Measurements from ENCODE around the gene TM7SF2.

DNA sequence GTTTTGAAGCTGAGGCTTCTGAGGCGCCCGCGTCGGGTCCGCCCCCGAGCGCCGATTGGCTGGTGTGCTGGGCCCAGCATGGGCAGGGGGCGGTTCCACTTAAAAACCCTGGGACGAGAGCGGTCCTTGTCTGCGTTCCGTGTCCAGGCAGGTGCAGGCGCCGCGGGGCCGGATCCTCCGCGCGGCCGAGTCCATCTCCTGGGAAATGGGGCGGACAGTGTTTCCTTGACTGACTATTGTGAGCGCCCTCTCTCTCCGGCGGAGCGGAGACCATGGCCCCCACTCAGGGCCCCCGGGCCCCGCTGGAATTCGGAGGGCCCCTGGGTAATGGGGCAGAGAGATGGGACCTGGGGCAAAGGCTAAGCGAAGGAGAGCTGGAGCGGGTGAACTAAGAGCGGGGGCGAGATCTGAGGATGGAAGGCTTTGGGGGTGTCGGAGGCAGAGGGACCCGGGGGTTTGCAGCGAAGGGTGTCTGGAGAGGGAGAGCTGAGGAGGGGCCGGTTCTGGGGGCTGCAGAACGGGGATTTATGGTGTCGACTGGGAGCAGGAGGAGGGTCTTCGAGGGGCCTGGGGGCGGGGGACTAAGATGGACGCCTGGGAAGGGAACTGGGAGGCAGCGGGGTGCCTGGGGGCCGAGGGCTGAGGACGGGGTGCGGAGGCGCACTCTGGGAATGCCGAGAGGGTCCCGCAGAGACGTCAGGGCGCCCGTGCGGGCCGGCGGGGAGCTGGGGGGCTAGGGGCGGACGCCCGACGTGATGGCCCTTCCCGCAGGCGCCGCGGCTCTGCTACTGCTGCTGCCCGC, at the start of gene TM7SF2:
- TF ChIP-seq, protein P1, sequence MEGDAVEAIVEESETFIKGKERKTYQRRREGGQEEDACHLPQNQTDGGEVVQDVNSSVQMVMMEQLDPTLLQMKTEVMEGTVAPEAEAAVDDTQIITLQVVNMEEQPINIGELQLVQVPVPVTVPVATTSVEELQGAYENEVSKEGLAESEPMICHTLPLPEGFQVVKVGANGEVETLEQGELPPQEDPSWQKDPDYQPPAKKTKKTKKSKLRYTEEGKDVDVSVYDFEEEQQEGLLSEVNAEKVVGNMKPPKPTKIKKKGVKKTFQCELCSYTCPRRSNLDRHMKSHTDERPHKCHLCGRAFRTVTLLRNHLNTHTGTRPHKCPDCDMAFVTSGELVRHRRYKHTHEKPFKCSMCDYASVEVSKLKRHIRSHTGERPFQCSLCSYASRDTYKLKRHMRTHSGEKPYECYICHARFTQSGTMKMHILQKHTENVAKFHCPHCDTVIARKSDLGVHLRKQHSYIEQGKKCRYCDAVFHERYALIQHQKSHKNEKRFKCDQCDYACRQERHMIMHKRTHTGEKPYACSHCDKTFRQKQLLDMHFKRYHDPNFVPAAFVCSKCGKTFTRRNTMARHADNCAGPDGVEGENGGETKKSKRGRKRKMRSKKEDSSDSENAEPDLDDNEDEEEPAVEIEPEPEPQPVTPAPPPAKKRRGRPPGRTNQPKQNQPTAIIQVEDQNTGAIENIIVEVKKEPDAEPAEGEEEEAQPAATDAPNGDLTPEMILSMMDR (IDR thresholded peaks at IDR 0.05): no peak
- no peak for TF ChIP-seq POLR2A (IDR thresholded peaks at IDR 0.05)
